WTC11 (cell line): ENCODE measurements around the gene DCLK2. TPM values are rescaled to one million over a fixed set of nuclear protein-coding genes. Genes with fewer than 3 reads are reported as not detected.

Experiments
- ATAC-seq: fragments of 200-7000 bp; cut with Tn5 transposase; 2 replicates; pipeline ENCODE4 v1.10.0; 2021; ENCODE audit warnings: mild to moderate bottlenecking, moderate library complexity
- CTCF ChIA-PET: fragments of 300-600 bp; sonication (Branson Sonifier 250); formaldehyde crosslinking; loops from one replicate; lab custom pipeline; 2021; ENCODE audit warnings: antibody characterized with exemption; lab: Charles Lee
- POLR2A ChIA-PET: fragments of 350-600 bp; sonication (Branson Sonifier 250); formaldehyde crosslinking; loops from one replicate; lab custom pipeline; 2021; ENCODE audit warnings: antibody characterized with exemption; lab: Charles Lee
- DNase-seq: peaks from one replicate; pipeline ENCODE4 v3.0.0; 2021; ENCODE audit warnings: low spot score
- H3K27ac Mint-ChIP-seq: 2 replicates; pipeline ENCODE4 v1.8.0; 2021; ENCODE audit warnings: mixed read lengths
- H3K27me3 Mint-ChIP-seq: 2 replicates; pipeline ENCODE4 v1.8.0; 2021; ENCODE audit warnings: low read depth, mild to moderate bottlenecking, moderate library complexity, mixed read lengths
- H3K36me3 Mint-ChIP-seq: 2 replicates; pipeline ENCODE4 v1.8.0; 2021; ENCODE audit warnings: mixed read lengths
- H3K4me1 Mint-ChIP-seq: 2 replicates; pipeline ENCODE4 v1.8.0; 2022; ENCODE audit warnings: mixed read lengths
- H3K4me3 Mint-ChIP-seq: 2 replicates; pipeline ENCODE4 v1.8.0; 2021; ENCODE audit warnings: mild to moderate bottlenecking, moderate library complexity, mixed read lengths
- H3K9me3 Mint-ChIP-seq: 2 replicates; pipeline ENCODE4 v1.8.0; 2021; ENCODE audit warnings: mixed read lengths
- AR ChIP-seq: fragments of 250-450 bp; sonication (Bioruptor Pico); IDR thresholded peaks from 2 replicates; pipeline ENCODE4 v1.9.0; 2021; ENCODE audit warnings: mild to moderate bottlenecking
- CREB1 ChIP-seq: sonication (generic); formaldehyde crosslinking; IDR thresholded peaks from 2 replicates; pipeline ENCODE4 v1.8.0; 2023; ENCODE audit warnings: mild to moderate bottlenecking, missing genetic modification reagents
- FOXK1 ChIP-seq: sonication (generic); formaldehyde crosslinking; IDR thresholded peaks from 2 replicates; pipeline ENCODE4 v1.8.0; 2022; ENCODE audit warnings: mild to moderate bottlenecking, moderate library complexity, missing genetic modification reagents
- IRF1 ChIP-seq: sonication (generic); formaldehyde crosslinking; IDR thresholded peaks from 2 replicates; pipeline ENCODE4 v1.8.0; 2023; ENCODE audit warnings: missing genetic modification reagents
- MLX ChIP-seq: sonication (generic); formaldehyde crosslinking; IDR thresholded peaks from 2 replicates; pipeline ENCODE4 v1.8.1; 2023; ENCODE audit warnings: mild to moderate bottlenecking, missing genetic modification reagents, moderate library complexity
- NR1H2 ChIP-seq: sonication (generic); formaldehyde crosslinking; IDR thresholded peaks from 2 replicates; pipeline ENCODE4 v1.9.0; 2021; ENCODE audit warnings: mild to moderate bottlenecking, moderate library complexity, missing genetic modification reagents
- NR3C1 ChIP-seq: sonication (generic); formaldehyde crosslinking; conservative IDR thresholded peaks from 2 replicates; pipeline ENCODE4 v1.8.1; 2023; ENCODE audit warnings: low read depth, mild to moderate bottlenecking, missing genetic modification reagents
- PRRX2 ChIP-seq: fragments of 250-450 bp; sonication (Bioruptor Pico); IDR thresholded peaks from 2 replicates; pipeline ENCODE4 v1.8.0; 2021; ENCODE audit warnings: mild to moderate bottlenecking
- RELA ChIP-seq: sonication (generic); formaldehyde crosslinking; IDR thresholded peaks from 2 replicates; pipeline ENCODE4 v1.8.1; 2022; ENCODE audit warnings: missing genetic modification reagents, mild to moderate bottlenecking, borderline replicate concordance
- SP1 ChIP-seq: sonication (generic); formaldehyde crosslinking; conservative IDR thresholded peaks from 2 replicates; pipeline ENCODE4 v1.8.1; 2022; ENCODE audit warnings: missing genetic modification reagents
- STAT6 ChIP-seq: sonication (generic); formaldehyde crosslinking; conservative IDR thresholded peaks from 2 replicates; pipeline ENCODE4 v1.8.1; 2023; ENCODE audit warnings: mild to moderate bottlenecking, low read depth, missing genetic modification reagents, moderate library complexity
- TCF7 ChIP-seq: sonication (generic); formaldehyde crosslinking; IDR thresholded peaks from 2 replicates; pipeline ENCODE4 v1.8.0; 2022; ENCODE audit warnings: mild to moderate bottlenecking, low read depth, missing genetic modification reagents, moderate library complexity
- TP53 ChIP-seq: sonication (generic); formaldehyde crosslinking; IDR thresholded peaks from 2 replicates; pipeline ENCODE4 v1.8.1; 2023; ENCODE audit warnings: mild to moderate bottlenecking, missing genetic modification reagents
- ZNF263 ChIP-seq: sonication (generic); formaldehyde crosslinking; IDR thresholded peaks from 2 replicates; pipeline ENCODE4 v1.8.1; 2022; ENCODE audit warnings: low read depth, mild to moderate bottlenecking, moderate library complexity, missing genetic modification reagents
- ZNF281 ChIP-seq: sonication (generic); formaldehyde crosslinking; IDR thresholded peaks from 2 replicates; pipeline ENCODE4 v1.8.0; 2023; ENCODE audit warnings: mild to moderate bottlenecking, missing genetic modification reagents
- ZNF423 ChIP-seq: fragments of 250-450 bp; sonication (Bioruptor Pico); IDR thresholded peaks from 2 replicates; pipeline ENCODE4 v2.1.2; 2022; ENCODE audit warnings: mild to moderate bottlenecking, moderate library complexity
- ZNF512 ChIP-seq: sonication (generic); formaldehyde crosslinking; IDR thresholded peaks from 2 replicates; pipeline ENCODE4 v1.8.1; 2022; ENCODE audit warnings: missing genetic modification reagents, borderline replicate concordance
- total RNA-seq: library from RNA; stranded (reverse); gene quantifications from 3 replicates; pipeline ENCODE4 v1.2.3, GENCODE V29; 2021

DCLK2 gene
- total RNA-seq, 1 experiment from 2014 or later = 0.17 TPM

- TF ChIP-seq PRRX2 (CRISPR knock-in tag) (no peak), NR3C1 (CRISPR knock-in tag) (no peak), TP53 (no peak), AR (CRISPR knock-in tag) (no peak), ZNF512 (CRISPR knock-in tag) (no peak), NR1H2 (no peak), ZNF281 (CRISPR knock-in tag) (no peak), FOXK1 (CRISPR knock-in tag) (no peak), SP1 (no peak), IRF1 (CRISPR knock-in tag) (no peak), TCF7 (no peak), ZNF263 (CRISPR knock-in tag) (no peak), STAT6 (no peak), RELA (CRISPR knock-in tag) (no peak), MLX (no peak), ZNF423 (CRISPR knock-in tag) (no peak), CREB1 (no peak)
- ATAC-seq (no peak), DNase-seq (no peak)
- ChIA-PET POLR2A (interaction anchor here (0.5 kb wide), 1 partner anchor 13 kb away, joined by 4 read pairs; no protein-coding TSS in a partner anchor), CTCF (interaction anchor here (0.8 kb wide), 1 partner anchor 175 kb away, joined by 3 read pairs; no protein-coding TSS in a partner anchor)
- Mint-ChIP-seq H3K4me1 (peaks cover 23% of the 10 kb centered on the region), H3K9me3 (peaks cover 4% of the 10 kb centered on the region; the same call in 1 of the 2 replicates), H3K27me3 (no peaks in the 10 kb centered on the region), H3K4me3 (no peak overlapping the region), H3K27ac (no peak overlapping the region), H3K36me3 (peaks cover 2% of the 10 kb centered on the region)
Observed at GRCh38 chr4:150033901-150034300, 44.3 kb upstream of the DCLK2 start.
